ENCODE measurements around the gene DBNL.

The DBNL gene

DNA sequence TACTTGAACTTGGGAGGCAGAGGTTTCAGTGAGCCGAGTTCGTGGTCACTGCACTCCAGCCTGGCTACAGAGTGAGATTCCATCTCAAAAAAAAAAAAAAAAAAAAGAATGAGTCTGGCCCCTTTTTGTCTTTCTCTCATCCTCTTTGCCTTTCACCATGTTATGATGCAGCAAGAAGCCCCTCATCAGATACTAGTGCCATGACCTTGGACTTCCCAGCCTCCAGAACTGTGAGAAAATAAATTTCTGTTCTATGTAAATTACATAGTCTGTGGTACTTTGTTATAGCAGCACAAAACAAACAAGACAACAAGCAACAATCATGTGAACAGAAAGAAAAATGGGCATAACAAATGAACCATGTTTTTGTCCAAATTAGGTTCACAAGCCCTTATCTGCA is 2.3 kb upstream of the DBNL start:
- no peak for DNase-seq (ENCODE audit: low read depth, low spot score)

DNA sequence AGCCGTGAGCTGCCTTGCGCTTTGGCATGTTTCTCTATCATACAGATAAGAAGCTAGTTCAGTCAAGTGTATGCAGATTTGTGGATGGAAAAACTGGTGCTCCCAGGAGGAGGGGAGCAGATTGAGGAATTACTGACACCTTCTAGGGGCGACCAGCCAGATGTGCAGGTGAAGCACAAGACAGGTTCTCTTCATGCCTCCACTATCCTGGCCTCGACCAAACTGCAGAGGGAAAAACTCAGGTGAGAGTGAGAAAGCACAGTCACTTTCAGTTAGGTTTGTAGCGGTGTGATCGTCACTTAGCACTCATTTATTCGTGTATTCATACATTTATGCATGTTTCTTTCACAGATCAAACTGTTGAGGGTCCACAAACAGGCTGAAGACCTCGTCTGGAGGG is 600 bp upstream of the DBNL start:
- no peak for DNase-seq (ENCODE audit: low read depth, low spot score)

DNA sequence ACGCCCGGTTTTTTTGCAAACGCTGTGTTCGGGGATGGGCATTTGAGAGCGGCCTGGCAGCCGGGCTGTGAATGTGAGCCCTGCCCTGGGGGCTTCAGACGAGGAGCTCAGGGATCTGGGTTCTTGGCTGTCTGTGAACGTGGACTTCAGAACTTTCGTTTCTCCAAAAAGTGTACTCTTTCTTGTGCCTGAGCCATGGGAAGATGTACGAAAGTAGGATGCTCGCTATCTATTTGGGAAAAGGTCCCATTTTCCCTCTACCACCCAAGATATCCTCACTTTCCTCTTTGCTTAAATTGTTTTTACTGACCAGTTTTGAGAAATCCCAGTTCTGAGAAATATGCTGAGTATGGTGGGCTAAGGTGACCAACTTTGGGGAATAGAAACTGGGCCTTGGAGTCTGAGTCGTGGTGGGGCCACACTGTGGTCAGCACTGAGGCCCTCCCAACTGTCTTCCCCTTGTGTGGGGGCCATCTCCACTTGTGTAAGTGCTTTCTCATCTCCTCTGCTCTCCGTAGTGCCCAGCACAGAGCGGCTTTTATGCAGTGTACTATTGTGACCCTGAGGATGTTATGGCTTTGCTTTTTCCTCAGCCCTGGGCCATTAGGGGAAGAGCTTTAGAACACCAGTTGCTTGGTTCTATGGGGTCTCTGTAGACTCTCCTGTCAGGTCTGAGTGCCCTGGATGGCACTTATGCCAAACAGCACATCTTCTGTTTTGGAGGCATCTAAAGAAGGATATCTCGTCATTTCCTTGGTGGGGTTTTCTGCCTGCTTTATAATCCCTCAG is 918 bp downstream of the DBNL start:
- no peak for DNase-seq (ENCODE audit: low read depth, low spot score)

DNA sequence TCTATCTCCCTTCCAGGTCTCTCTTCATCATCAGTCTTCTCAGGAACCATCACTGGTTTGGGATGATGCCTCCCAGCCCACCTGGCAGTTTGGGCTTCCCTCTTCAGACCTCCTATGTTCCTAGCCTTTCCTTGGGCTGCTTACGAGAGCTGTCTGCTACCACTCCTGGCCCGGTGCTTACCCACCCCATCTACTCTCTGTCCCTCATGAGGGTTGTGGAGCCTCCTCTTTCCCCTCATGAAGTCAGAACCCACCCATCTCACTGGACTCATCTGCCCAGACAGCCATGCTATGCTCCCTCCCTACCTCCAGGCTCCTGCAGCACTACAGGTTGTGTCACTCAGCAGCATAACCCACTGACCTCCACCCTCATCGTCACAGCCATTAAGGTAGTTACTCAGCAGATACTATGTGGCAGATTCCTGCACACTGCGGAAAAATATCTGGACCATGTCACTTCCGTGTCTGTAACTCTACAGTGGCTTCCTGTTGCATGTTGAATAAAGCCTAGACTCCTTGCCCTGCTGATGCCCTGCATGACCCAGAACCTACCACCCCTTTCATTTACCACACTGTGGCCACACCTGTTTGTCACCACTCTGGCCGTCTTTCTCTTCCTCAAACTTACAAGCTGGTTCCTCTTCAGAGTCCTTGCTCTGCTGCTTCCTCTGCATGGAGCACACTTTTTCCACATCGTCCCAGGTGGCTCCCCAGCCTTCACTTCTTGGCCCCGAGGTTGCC is 2.0 kb downstream of the DBNL start:
- no peak for DNase-seq (ENCODE audit: low read depth, low spot score)

DNA sequence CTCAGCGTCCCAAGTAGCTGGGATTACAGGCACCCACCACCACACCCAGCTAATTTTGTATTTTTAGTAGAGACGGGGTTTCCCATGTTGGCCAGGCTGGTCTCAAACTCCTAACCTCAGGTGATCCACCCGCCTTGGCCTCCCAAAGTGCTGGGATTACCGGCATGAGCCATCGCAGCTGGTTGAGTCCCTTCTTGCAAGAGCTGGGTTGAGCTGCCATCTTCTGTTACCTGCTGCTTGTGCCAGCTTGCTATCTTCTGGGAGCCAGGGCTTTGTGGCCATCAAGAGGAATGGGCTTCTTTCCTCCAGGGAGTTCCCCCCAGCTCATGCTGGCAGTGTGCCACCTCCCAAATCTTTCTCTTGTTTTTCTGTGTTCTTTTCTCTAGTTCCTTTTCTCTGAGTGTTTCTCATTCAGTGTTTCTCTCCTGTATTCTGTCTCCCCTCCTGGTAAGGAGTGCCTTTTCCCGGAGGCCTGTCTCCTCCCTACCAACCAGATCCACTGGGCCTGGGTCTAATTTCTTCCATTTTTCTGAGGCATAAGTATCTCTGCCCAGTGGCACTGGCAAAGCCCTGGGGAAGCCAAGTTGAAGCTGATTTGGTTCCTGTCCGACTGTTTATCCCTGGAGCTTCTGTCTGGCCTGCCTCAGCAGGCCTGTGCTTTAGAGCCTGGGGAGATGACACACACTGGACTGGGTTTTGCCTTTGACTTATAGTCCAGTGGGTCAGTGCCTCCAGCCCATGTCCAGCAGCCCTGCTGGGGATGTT is 3.7 kb downstream of the DBNL start:
- no peak for DNase-seq (ENCODE audit: low read depth, low spot score)

DNA sequence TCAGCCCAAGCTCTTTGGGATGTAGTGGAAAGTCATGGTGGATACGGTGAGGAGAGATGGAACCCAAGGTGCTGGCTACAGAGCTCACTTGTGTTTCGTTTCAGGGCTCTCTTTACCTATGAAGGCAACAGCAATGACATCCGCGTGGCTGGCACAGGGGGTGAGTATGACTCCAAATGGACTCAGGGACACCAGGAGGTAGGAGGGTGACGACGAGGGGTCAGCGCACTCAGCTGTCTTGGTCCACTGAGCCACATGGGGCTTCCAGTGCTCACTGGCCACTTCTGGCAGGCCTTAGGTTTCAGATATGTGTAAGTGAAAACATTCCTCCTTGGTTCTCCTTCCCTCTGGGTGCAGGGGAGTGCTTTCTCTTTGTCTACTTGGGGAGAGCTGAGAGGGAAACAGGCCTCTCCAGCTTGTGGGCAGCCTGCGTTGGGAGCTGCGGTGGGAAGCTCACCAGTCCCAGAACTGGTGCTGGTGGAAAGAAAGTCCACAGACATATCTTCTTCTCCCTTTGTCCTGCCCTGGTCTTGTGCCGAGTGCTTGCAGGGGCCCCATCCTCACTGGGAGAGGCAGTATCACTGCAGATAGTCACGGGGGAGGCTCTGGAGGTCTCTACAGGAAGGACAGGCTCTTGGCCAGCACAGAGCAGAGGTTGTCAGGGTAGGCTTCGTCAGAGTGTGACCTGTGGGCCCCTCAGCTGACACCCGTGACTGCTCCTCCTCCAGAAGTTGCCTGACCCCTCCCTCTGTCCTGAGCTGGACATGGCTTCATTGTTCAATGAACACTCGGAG is 5.8 kb downstream of the DBNL start:
- DNase-seq (ENCODE audit: low read depth, low spot score) = no peak

DNA sequence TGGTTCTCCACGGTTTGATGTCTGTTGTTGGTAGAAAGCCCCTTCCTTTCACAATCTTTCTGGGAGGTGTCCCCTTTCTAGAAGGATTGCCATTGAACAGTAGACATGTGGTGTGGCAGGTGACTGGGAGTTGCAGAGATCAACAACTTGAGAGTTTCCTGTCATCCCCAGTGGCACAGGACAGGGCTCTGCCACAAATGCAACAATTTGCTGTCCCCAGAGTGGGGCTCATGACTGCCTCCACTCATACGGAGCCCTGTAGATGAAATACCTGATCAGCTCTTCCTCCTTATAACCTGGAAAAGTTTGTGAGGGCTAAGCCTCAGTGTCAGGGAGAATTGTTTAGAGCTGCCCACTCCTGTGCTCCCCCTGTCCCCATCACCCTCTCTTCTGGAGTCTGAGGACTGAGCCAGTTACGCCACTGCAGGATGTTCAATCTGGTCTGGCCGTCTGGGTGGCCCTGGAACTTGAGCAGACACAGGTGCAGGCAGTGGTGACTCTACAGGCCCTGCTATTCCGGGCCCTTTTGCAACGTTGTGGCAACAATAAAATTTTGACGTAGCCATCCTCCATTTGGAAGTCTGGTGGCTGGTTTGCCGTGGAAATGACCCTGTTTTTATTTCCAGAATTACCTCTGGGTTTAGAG is 6.5 kb downstream of the DBNL start:
- DNase-seq (ENCODE audit: low read depth, low spot score) = no peak

DNA sequence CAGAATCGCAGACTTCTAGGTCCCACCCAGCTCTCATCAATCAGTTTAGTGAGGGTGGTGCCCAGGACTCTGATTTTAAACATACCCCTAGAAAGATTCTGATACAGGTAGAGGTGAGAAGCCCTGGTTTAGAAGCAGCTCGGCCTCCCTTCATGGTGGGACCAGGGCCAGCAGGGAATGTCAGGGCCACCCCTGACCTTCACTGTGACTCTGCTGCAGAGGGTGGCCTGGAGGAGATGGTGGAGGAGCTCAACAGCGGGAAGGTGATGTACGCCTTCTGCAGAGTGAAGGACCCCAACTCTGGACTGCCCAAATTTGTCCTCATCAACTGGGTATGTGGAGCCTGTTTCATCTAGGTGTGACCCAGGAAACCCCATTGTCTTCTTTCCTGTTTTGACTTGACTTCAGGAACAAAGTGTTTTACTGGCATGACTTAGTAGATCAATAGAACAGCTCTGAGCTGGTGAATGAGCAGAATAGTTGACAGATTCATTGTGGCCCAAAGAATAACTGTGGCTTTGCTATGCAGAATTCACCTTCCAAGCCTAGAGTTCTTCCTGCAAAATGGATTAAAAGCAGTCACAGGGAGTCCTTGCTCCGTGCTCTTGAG is 7.2 kb downstream of the DBNL start:
- DNase-seq (ENCODE audit: low read depth, low spot score) = no peak

DNA sequence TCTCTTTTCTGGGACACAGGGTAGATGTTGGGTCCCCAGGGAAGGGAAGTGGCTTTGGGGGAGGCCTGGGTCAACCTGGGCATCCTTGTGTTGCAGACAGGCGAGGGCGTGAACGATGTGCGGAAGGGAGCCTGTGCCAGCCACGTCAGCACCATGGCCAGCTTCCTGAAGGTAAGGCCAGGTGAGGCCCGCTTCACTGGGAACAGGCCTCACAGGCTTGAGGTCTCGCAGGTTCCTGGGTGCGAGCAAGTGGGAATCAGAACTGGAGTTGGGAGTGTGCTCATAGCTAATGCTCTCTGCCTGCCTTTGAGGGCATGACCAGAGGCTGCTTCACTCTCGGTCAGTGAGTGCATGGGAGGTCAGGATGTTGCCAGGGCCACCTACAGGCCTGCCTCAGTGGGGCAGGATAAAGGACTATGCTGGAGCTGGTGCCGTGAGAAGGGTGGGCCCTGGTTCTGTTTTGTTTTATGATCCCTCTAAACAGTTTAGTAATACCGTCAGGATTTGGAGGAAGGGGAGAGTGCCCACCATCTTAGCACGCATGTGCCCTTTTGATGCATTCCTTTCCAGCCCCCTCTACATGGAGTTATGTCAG is 8.4 kb downstream of the DBNL start:
- DNase-seq (ENCODE audit: low read depth, low spot score) = no peak

DNA sequence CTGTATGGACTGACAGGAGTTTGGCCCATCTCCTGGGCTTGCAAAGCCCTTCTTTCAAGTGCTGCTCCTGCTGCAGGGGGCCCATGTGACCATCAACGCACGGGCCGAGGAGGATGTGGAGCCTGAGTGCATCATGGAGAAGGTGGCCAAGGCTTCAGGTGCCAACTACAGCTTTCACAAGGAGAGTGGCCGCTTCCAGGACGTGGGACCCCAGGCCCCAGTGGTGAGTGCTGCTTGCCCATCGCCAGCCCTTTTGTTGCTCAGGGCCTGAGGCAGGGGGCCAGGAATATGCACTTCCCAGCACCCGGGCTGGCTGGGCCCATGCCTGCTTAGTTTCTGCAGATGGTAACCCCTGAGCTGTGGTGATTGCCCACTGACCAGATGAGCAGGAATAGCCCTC is 12.2 kb downstream of the DBNL start:
- DNase-seq (ENCODE audit: low read depth, low spot score) = no peak

DNA sequence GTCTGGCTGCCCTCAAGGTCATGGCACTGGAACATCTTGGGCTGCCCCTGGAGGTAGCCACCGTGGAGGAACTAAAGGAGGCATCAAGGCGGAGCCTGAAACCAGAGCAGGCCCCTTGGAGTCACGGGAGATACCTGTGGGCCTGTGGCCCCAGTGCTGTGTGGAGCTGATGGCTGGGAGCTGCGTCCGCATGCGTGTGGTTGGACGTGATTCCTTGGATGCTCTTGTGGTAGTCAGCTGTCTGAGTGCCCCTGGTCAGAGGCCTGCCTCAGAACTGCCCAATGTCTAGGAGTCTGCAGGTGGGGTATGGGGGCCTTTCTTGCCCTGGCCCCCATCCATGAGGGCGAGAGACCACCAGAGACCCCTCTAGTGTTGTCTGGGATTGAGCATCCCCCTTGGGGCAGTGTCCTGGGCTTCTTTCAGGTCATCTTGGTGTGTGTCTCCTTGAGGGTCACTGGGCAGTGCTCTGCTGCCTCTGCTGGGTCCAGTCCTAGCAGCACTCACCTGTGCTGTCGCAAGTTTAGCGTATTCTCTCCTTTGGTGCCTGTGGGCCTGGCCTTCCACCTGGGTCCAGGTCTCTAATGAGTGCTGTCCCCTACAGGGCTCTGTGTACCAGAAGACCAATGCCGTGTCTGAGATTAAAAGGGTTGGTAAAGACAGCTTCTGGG is 12.8 kb downstream of the DBNL start:
- no peak for DNase-seq (ENCODE audit: low read depth, low spot score)

DNA sequence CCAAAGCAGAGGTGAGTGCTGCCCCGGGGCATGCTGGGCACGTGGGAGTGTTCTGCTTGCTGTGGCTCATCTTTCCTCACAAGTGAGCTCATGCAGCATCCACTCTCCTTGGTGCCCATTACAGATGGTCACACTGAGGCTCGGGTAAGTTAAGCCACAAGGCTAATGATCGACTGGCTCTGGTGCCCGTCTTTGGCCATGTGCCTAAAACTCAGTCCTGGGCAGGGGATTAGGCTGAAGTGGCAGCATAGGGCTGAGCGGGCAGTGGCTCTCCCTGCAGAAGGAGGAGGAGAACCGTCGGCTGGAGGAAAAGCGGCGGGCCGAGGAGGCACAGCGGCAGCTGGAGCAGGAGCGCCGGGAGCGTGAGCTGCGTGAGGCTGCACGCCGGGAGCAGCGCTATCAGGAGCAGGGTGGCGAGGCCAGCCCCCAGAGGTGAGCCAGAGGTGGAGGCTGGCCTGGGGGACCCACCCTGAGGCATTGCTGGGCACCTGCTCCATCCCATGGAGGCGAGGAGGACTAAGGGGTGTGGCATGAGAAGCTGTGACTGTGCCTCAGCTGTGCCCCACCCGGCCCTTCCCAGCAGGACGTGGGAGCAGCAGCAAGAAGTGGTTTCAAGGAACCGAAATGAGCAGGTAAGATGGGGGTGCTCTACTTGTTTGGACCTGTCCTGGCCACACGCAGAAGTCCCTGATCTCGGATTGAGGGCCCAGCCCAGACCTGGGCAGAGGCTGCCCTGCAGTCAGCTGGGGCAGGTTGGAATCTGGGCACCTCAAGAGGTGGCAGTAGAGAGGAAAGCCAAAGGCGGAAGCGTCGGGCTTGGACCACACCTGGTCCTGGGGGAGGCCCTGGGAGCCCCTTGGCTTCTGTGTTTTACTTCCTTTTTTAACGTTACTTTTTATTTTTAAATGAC is 13.6 kb downstream of the DBNL start:
- DNase-seq (ENCODE audit: low read depth, low spot score) = no peak

DNA sequence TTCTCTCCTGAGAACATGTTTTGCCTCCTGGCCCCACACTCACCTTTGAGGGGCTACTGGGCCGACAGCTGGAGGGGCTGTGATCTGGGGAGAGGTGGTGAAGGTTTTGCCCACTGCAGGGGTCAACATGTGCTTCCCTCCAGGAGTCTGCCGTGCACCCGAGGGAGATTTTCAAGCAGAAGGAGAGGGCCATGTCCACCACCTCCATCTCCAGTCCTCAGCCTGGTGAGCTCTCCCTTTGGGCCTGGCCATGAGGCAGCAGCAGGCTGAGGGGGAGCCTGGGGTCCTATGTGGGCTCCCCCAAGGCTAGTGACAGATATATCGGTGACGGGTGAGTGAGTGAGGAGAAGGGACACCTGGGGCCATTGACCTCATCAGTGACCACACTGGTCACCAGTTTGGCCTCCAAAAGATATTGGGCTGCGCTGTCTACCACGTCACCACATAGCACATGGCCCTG is 14.3 kb downstream of the DBNL start:
- no peak for DNase-seq (ENCODE audit: low read depth, low spot score)

DNA sequence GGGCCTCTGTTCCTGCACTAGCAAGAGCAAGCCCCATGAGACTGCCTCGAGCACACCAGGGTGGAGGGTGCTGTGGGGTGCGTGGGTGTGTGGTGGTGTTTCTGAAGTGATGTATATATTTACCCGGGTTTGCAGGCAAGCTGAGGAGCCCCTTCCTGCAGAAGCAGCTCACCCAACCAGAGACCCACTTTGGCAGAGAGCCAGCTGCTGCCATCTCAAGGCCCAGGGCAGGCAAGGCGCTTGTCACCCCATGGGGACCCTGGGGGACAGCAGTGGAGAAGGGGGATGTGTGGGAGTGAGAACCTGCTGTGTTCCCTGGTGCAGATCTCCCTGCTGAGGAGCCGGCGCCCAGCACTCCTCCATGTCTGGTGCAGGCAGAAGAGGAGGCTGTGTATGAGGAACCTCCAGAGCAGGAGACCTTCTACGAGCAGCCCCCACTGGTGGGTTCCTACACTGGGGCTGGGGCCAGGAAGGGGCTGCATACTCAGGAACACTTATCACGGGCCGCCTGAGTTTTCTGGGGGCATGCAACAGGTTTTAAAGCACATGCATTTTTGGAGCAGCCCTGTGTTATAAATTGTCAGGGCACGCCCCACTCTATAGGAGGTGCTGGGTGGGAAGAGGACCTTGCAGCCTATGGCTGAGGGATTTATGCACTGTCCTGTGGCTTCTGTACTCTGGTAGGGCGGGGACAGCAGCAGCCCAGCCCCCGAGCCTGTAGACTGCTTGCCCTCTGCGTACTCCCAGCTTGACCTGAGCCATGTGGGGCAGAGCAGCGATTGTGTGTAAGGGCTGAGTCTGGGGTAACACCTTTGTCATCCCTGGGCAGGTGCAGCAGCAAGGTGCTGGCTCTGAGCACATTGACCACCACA is 15.0 kb downstream of the DBNL start:
- DNase-seq (ENCODE audit: low read depth, low spot score) = no peak

DNA sequence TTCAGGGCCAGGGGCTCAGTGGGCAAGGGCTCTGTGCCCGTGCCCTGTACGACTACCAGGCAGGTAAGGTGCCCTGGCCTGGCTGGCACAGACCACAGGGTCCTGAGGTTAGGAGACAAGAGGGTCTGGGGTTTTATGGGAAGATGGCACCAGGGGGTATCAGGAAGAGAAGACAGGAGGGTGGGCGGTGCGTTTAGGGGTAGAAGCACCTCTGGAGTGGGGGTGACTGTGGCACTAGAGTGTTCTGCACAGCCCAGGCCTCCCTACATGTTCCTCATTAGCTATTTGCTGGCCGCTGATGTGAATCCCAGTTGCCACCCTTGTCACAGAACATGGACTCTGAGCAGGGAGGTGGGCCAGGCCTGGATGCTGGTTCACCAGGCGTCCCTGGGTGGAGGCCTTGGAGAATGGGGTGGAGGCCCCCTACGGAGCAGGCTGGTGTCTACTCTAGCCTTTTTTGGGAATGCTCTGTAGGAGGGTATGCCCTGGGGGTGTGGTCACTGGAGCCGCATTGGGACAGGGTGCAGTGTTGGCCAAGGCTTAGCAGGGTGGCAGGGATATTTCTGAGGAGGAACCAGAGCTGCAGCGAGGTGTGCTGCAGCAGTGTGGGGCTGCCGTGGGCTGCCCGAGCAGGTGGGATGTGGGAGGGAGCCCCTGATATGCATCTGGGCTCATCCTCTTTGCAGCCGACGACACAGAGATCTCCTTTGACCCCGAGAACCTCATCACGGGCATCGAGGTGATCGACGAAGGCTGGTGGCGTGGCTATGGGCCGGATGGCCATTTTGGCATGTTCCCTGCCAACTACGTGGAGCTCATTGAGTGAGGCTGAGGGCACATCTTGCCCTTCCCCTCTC is 15.8 kb downstream of the DBNL start:
- DNase-seq (ENCODE audit: low read depth, low spot score) = no peak

DNA sequence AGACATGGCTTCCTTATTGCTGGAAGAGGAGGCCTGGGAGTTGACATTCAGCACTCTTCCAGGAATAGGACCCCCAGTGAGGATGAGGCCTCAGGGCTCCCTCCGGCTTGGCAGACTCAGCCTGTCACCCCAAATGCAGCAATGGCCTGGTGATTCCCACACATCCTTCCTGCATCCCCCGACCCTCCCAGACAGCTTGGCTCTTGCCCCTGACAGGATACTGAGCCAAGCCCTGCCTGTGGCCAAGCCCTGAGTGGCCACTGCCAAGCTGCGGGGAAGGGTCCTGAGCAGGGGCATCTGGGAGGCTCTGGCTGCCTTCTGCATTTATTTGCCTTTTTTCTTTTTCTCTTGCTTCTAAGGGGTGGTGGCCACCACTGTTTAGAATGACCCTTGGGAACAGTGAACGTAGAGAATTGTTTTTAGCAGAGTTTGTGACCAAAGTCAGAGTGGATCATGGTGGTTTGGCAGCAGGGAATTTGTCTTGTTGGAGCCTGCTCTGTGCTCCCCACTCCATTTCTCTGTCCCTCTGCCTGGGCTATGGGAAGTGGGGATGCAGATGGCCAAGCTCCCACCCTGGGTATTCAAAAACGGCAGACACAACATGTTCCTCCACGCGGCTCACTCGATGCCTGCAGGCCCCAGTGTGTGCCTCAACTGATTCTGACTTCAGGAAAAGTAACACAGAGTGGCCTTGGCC is 16.6 kb downstream of the DBNL start:
- DNase-seq (ENCODE audit: low read depth, low spot score) = no peak

Measured in iPS DF 19.7 (cell line).